GM23338 (cell line): ENCODE results near the gene RELCH. TPM values are rescaled to one million over a fixed set of nuclear protein-coding genes. Genes with fewer than 3 reads are reported as not detected.

Experiments
- ATAC-seq: fragments of 200-7000 bp; cut with Tn5 transposase; 3 replicates; pipeline ENCODE4 v1.9.1; 2020
- DNase-seq: peaks from one replicate; pipeline ENCODE4 v3.0.0-alpha.2; 2015; ENCODE audit warnings: low spot score
- H2AFZ ChIP-seq: fragments of 200-600 bp; sonication (generic); 2 replicates; pipeline ENCODE4 v1.8.0; 2016; ENCODE audit warnings: antibody characterized with exemption, mild to moderate bottlenecking, moderate library complexity
- H3F3A ChIP-seq: fragments of 200-600 bp; sonication (generic); replicated peaks from 2 replicates; pipeline ENCODE4 v1.8.0; 2017; ENCODE audit warnings: antibody characterized with exemption, mixed run types, low read depth
- H3K27ac ChIP-seq: fragments of 200-600 bp; sonication (generic); 2 replicates; pipeline ENCODE4 v1.6.1; 2016; ENCODE audit warnings: low read depth
- H3K27me3 ChIP-seq: fragments of 200-600 bp; sonication (generic); 2 replicates; pipeline ENCODE4 v1.8.0; 2016; ENCODE audit warnings: mild to moderate bottlenecking, mixed run types, moderate library complexity; ENCODE audit not compliant: insufficient read depth
- H3K36me3 ChIP-seq: fragments of 200-600 bp; sonication (generic); 2 replicates; pipeline ENCODE4 v1.8.0; 2016; ENCODE audit warnings: mild to moderate bottlenecking; ENCODE audit not compliant: insufficient read depth
- H3K4me1 ChIP-seq: fragments of 200-600 bp; sonication (generic); 2 replicates; pipeline ENCODE4 v1.8.0; 2016; ENCODE audit warnings: mild to moderate bottlenecking, moderate library complexity; ENCODE audit not compliant: insufficient read depth
- H3K4me2 ChIP-seq: fragments of 200-600 bp; sonication (generic); 2 replicates; pipeline ENCODE4 v1.7.1; 2017; ENCODE audit warnings: mixed run types
- H3K4me3 ChIP-seq: fragments of 200-600 bp; sonication (generic); 2 replicates; pipeline ENCODE4 v1.6.1; 2016; ENCODE audit warnings: mixed run types
- H3K79me2 ChIP-seq: fragments of 200-600 bp; sonication (generic); replicated peaks from 2 replicates; pipeline ENCODE4 v1.8.0; 2017; ENCODE audit warnings: mild to moderate bottlenecking; ENCODE audit not compliant: insufficient read depth
- H3K9me2 ChIP-seq: fragments of 200-600 bp; sonication (generic); 2 replicates; pipeline ENCODE4 v1.8.0; 2017; ENCODE audit not compliant: insufficient read depth
- H4K20me1 ChIP-seq: fragments of 200-600 bp; sonication (generic); replicated peaks from 2 replicates; pipeline ENCODE4 v1.8.0; 2017; ENCODE audit warnings: mild to moderate bottlenecking; ENCODE audit not compliant: insufficient read depth
- H3K27ac Mint-ChIP-seq: 2 replicates; pipeline ENCODE4 v1.8.0; 2020; ENCODE audit warnings: inconsistent platforms, mild to moderate bottlenecking, moderate library complexity, mixed read lengths
- H3K27me3 Mint-ChIP-seq: 3 replicates; pipeline ENCODE4 v1.8.0; 2022; ENCODE audit warnings: low read depth, mild to moderate bottlenecking, moderate library complexity, mixed read lengths, inconsistent platforms; ENCODE audit not compliant: insufficient read depth, poor library complexity
- H3K36me3 Mint-ChIP-seq: 3 replicates; pipeline ENCODE4 v1.8.0; 2021; ENCODE audit warnings: low read depth, mild to moderate bottlenecking, inconsistent platforms, moderate library complexity, mixed read lengths
- H3K4me1 Mint-ChIP-seq: 3 replicates; pipeline ENCODE4 v1.8.0; 2020; ENCODE audit warnings: mild to moderate bottlenecking, inconsistent platforms, mixed read lengths
- H3K4me3 Mint-ChIP-seq: 3 replicates; pipeline ENCODE4 v1.8.0; 2021; ENCODE audit warnings: moderate library complexity, mild to moderate bottlenecking, inconsistent platforms, mixed read lengths
- H3K9me3 Mint-ChIP-seq: 3 replicates; pipeline ENCODE4 v1.8.0; 2020; ENCODE audit warnings: moderate library complexity, mild to moderate bottlenecking, inconsistent platforms, mixed read lengths
- ETS1 ChIP-seq: IDR thresholded peaks from 2 replicates; pipeline ENCODE4 v1.6.1; 2016; ENCODE audit warnings: antibody characterized with exemption
- NANOG ChIP-seq: IDR thresholded peaks from 2 replicates; pipeline ENCODE4 v1.6.1; 2016; ENCODE audit warnings: antibody characterized with exemption, borderline replicate concordance
- POLR2AphosphoS5 ChIP-seq: IDR thresholded peaks from 2 replicates; pipeline ENCODE4 v1.6.1; 2016; ENCODE audit warnings: antibody characterized with exemption, low read depth
- REST ChIP-seq: IDR thresholded peaks from one replicate; pipeline ENCODE4 v1.6.1; 2018; ENCODE audit warnings: antibody characterized with exemption; ENCODE audit not compliant: unreplicated experiment
- STAT1 ChIP-seq: IDR thresholded peaks from one replicate; pipeline ENCODE4 v1.6.1; 2016; ENCODE audit warnings: antibody characterized with exemption; ENCODE audit not compliant: unreplicated experiment
- ZNF114 ChIP-seq: fragments of 250-450 bp; sonication (Bioruptor Pico); IDR thresholded peaks from 2 replicates; pipeline ENCODE4 v1.5.0; 2020; ENCODE audit warnings: mild to moderate bottlenecking, moderate library complexity
- polyA plus RNA-seq: library from polyadenylated mRNA; unstranded; fragments of >200 nt; fragmentation: Nextera tagmentation; extraction: Ambion mirVana; gene quantifications from 2 replicates; pipeline ENCODE4 v1.2.1, GENCODE V29; 2016
- total RNA-seq: library from RNA; depleted of rRNA; stranded (reverse); fragments of >200 nt; shearing (Covaris generic); gene quantifications from 2 replicates; pipeline ENCODE4 v1.2.3, GENCODE V29; 2014
- TF ChIP-seq, protein P1 (sequence below): fragments of 250-450 bp; sonication (Bioruptor Pico); IDR thresholded peaks from 2 replicates; pipeline ENCODE4 v1.5.0; 2020; ENCODE audit warnings: mild to moderate bottlenecking, moderate library complexity

Gene RELCH
- total and polyA plus RNA-seq, 2 experiments from 2014 or later: 8.8 to 56.4 TPM

DNA sequence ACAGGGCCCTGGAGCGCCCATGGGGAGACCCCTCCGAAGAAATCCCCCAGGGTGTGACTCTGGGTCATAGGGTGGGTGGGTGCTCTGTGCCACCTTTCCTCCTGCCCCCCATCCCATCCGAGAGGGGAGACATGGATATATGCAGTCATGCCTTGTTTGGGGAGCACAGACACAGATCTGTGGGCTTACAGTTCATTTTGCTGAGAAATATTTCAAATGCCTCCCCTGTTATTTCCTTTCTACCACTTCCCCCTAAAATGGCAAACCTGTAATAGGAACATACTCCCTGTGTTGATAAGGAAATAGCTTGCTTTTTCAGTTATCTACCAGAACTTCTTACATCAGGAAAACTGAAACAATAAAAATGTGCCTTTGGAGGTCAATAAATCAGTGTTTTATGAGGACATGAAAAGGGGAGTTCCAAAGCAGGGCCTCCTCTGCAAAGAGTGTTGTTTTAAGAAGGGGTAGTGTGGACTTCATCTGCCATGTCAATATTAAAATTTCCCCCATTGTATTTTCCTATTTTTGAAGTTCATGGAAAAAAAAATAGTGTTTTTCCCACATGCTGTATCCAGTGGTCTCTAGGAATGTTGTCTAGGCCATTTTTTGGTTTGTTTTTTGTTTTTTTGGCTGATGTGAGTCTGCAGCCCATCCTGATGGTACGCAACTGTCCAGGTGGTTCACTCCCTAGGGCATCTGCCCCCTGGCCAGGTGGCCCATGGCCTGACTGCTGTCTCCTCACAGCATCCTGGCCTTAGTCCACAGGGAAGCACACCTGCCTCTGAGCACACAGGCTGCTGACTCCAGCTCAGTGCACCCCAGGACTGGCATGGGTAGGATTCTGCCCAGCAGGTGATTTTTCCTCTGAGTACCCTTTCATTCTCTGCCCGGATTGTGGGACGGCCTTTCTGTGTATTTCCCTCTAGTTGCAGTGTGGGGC lies 141.8 kb downstream of the RELCH start:
- no peak for ATAC-seq
- peaks cover 37% of the 10 kb centered on the region for H3K27me3 Mint-ChIP-seq
- Histone ChIP-seq H3K9me2 (no peaks in the 10 kb centered on the region), H3K27me3 (peaks cover 34% of the 10 kb centered on the region), H3K27ac (no peak overlapping the region), H2AFZ (no peak overlapping the region), H4K20me1 (peaks cover 8% of the 10 kb centered on the region), H3F3A (peaks cover 8% of the 10 kb centered on the region), H3K36me3 (no peaks in the 10 kb centered on the region), H3K4me1 (peaks cover 46% of the 10 kb centered on the region), H3K4me3 (no peak overlapping the region), H3K79me2 (peaks cover 59% of the 10 kb centered on the region), H3K4me2 (peak overlapping the region; percentile 55)
- H3K27ac Mint-ChIP-seq: 0 out of 2 replicates have a peak overlapping the region, but pooled peaks have one; percentile 77
- TF ChIP-seq POLR2AphosphoS5 (no peak), NANOG (no peak), ZNF114 (CRISPR knock-in tag) (no peak), REST (no peak), ETS1 (no peak), STAT1 (no peak)
- no peak for DNase-seq
- peaks cover 56% of the 10 kb centered on the region for H3K4me1 Mint-ChIP-seq
- H3K36me3 Mint-ChIP-seq: no peaks in the 10 kb centered on the region
- no peaks in the 10 kb centered on the region for H3K9me3 Mint-ChIP-seq
- H3K4me3 Mint-ChIP-seq: no peak overlapping the region; the same call in 2 of the 3 replicates

DNA sequence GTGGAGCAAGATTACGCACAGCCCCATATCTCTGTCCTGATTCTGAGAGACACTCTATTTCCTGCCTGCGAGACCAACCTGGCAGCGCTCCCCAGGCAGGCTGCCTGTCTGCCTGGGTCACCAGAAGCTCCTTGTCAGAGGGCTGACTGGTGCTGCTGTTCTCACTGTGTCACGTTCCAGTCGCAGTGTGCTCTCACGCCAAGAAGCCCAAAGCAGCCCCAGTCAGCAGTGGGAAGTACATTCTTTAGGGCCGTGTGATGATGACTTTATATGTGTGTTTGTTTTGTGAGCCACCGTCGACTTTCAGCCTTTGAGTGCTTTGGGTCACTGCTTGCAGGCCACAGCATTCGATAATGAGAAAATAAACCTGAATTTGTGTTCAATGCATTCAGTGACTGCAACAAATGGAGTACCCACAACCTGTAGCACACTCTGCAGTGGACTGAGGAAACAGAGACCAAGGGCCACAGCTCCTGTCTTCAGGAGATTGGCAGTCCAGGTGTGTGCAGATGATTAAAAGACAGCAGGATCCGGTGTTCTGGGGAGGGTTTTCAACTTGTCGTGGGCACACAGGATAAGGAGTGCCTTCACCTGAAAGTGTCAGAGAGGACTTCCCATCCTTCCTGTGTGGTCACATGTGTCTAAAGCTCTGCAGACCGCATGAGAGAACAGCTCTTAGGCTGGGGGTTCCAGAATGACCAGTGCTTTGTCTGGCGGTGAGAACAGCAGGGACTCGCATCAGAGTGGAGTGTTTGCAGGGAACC lies 142.8 kb downstream of the RELCH start:
- H3K9me2 ChIP-seq: no peaks in the 10 kb centered on the region
- no peaks in the 10 kb centered on the region for H3F3A ChIP-seq
- peak; percentile 19 for ATAC-seq
- no peaks in the 10 kb centered on the region for H3K36me3 Mint-ChIP-seq
- H3K36me3 ChIP-seq: no peaks in the 10 kb centered on the region
- peak overlapping the region; percentile 77 for H3K27ac Mint-ChIP-seq
- no peak overlapping the region for H2AFZ ChIP-seq
- no peak overlapping the region for H3K4me3 ChIP-seq
- DNase-seq: peak; percentile 21
- peaks cover 37% of the 10 kb centered on the region for H3K4me1 ChIP-seq
- H3K27me3 ChIP-seq: peaks cover 27% of the 10 kb centered on the region
- H3K27ac ChIP-seq: no peak overlapping the region
- H3K4me1 Mint-ChIP-seq: peaks cover 48% of the 10 kb centered on the region
- H3K79me2 ChIP-seq: peaks cover 64% of the 10 kb centered on the region
- peak overlapping the region; percentile 55 for H3K4me2 ChIP-seq
- H3K27me3 Mint-ChIP-seq: peaks cover 34% of the 10 kb centered on the region
- peaks cover 8% of the 10 kb centered on the region for H4K20me1 ChIP-seq
- no peak overlapping the region; the same call in 2 of the 3 replicates for H3K4me3 Mint-ChIP-seq
- no peaks in the 10 kb centered on the region for H3K9me3 Mint-ChIP-seq
- TF ChIP-seq, protein P1, sequence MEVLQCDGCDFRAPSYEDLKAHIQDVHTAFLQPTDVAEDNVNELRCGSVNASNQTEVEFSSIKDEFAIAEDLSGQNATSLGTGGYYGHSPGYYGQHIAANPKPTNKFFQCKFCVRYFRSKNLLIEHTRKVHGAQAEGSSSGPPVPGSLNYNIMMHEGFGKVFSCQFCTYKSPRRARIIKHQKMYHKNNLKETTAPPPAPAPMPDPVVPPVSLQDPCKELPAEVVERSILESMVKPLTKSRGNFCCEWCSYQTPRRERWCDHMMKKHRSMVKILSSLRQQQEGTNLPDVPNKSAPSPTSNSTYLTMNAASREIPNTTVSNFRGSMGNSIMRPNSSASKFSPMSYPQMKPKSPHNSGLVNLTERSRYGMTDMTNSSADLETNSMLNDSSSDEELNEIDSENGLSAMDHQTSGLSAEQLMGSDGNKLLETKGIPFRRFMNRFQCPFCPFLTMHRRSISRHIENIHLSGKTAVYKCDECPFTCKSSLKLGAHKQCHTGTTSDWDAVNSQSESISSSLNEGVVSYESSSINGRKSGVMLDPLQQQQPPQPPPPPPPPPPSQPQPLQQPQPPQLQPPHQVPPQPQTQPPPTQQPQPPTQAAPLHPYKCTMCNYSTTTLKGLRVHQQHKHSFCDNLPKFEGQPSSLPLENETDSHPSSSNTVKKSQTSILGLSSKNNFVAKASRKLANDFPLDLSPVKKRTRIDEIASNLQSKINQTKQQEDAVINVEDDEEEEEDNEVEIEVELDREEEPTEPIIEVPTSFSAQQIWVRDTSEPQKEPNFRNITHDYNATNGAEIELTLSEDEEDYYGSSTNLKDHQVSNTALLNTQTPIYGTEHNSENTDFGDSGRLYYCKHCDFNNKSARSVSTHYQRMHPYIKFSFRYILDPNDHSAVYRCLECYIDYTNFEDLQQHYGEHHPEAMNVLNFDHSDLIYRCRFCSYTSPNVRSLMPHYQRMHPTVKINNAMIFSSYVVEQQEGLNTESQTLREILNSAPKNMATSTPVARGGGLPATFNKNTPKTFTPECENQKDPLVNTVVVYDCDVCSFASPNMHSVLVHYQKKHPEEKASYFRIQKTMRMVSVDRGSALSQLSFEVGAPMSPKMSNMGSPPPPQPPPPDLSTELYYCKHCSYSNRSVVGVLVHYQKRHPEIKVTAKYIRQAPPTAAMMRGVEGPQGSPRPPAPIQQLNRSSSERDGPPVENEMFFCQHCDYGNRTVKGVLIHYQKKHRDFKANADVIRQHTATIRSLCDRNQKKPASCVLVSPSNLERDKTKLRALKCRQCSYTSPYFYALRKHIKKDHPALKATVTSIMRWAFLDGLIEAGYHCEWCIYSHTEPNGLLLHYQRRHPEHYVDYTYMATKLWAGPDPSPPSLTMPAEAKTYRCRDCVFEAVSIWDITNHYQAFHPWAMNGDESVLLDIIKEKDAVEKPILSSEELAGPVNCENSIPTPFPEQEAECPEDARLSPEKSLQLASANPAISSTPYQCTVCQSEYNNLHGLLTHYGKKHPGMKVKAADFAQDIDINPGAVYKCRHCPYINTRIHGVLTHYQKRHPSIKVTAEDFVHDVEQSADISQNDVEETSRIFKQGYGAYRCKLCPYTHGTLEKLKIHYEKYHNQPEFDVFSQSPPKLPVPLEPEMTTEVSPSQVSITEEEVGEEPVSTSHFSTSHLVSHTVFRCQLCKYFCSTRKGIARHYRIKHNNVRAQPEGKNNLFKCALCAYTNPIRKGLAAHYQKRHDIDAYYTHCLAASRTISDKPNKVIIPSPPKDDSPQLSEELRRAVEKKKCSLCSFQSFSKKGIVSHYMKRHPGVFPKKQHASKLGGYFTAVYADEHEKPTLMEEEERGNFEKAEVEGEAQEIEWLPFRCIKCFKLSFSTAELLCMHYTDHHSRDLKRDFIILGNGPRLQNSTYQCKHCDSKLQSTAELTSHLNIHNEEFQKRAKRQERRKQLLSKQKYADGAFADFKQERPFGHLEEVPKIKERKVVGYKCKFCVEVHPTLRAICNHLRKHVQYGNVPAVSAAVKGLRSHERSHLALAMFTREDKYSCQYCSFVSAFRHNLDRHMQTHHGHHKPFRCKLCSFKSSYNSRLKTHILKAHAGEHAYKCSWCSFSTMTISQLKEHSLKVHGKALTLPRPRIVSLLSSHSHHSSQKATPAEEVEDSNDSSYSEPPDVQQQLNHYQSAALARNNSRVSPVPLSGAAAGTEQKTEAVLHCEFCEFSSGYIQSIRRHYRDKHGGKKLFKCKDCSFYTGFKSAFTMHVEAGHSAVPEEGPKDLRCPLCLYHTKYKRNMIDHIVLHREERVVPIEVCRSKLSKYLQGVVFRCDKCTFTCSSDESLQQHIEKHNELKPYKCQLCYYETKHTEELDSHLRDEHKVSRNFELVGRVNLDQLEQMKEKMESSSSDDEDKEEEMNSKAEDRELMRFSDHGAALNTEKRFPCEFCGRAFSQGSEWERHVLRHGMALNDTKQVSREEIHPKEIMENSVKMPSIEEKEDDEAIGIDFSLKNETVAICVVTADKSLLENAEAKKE (CRISPR knock-in tag): no peak
